Naive B cell (primary cell): ENCODE measurements around the gene BRD1. TPM values are rescaled to one million over a fixed set of nuclear protein-coding genes. Genes with fewer than 3 reads are reported as not detected.
A peak's percentile ranks its signal among the peaks of the same experiment; 100 is the strongest.
"Not testable (repeated sequence)": the region's sequence is repeated elsewhere in the genome, so short reads cannot be mapped to it uniquely, and the experiment has no call there.

Source experiments
- ATAC-seq, 2 donors: fragments of 150-1000 bp; cut with Tn5 transposase; 2 replicates each; pipeline ENCODE4 v1.10.0; 2021; ENCODE audit warnings: low read depth in 2 of 2, mild to moderate bottlenecking in 2 of 2, moderate library complexity in 2 of 2
- DNase-seq: peaks from one replicate; pipeline ENCODE4 v3.0.0; 2022
- H3K27ac Mint-ChIP-seq, 6 donors: one replicate each; pipeline ENCODE4 v1.8.0; 2020 to 2022; ENCODE audit warnings: mild to moderate bottlenecking in 6 of 6, mixed read lengths in 6 of 6, moderate library complexity in 5 of 6, inconsistent platforms in 2 of 6
- H3K27me3 Mint-ChIP-seq, 3 donors: one replicate each; pipeline ENCODE4 v1.8.0; 2021 to 2022; ENCODE audit warnings: mixed read lengths in 3 of 3, mild to moderate bottlenecking in 1 of 3
- H3K36me3 Mint-ChIP-seq, 2 donors: one replicate each; pipeline ENCODE4 v1.8.0; 2020 to 2022; ENCODE audit warnings: mixed read lengths in 2 of 2, inconsistent platforms in 1 of 2, mild to moderate bottlenecking in 1 of 2
- H3K4me1 Mint-ChIP-seq, 3 donors: one replicate each; pipeline ENCODE4 v1.8.0; 2020 to 2022; ENCODE audit warnings: mixed read lengths in 3 of 3, inconsistent platforms in 1 of 3, mild to moderate bottlenecking in 1 of 3, moderate library complexity in 1 of 3
- H3K4me3 Mint-ChIP-seq, 8 donors: one replicate each; pipeline ENCODE4 v1.8.0; 2020 to 2022; ENCODE audit warnings: mild to moderate bottlenecking in 8 of 8, mixed read lengths in 8 of 8, moderate library complexity in 8 of 8, inconsistent platforms in 2 of 8
- H3K9me3 Mint-ChIP-seq, 7 donors: one replicate each; pipeline ENCODE4 v1.8.0; 2020 to 2022; ENCODE audit warnings: mixed read lengths in 7 of 7, mild to moderate bottlenecking in 5 of 7, inconsistent platforms in 2 of 7, moderate library complexity in 1 of 7
- polyA plus RNA-seq, 6 donors: library from polyadenylated mRNA; unstranded; fragments of 300-500 nt; fragmentation: Illumina TruSeq; gene quantifications; one replicate each; pipeline ENCODE4 v1.2.3, GENCODE V29; 2021; ENCODE audit warnings: low read depth in 6 of 6

Gene BRD1
- polyA plus RNA-seq, 6 donors from 2014 or later: 0.23 to 3.0 (median 1.8) TPM

- no peak for DNase-seq
- ATAC-seq: no peak
- H3K27me3 Mint-ChIP-seq: no peaks in the 10 kb centered on the region
- H3K36me3 Mint-ChIP-seq: peaks cover 0 to 8% of the 10 kb centered on the region in 2 donors
- H3K9me3 Mint-ChIP-seq: no peaks in the 10 kb centered on the region
- no peak overlapping the region for H3K4me3 Mint-ChIP-seq
- H3K4me1 Mint-ChIP-seq: peaks cover 15 to 38% (median 16%) of the 10 kb centered on the region in 3 donors
- H3K27ac Mint-ChIP-seq: no peak overlapping the region
These were observed 41.7 kb downstream of the BRD1 start for GRCh38 chr22:49785841-49786471.

- peaks cover 9 to 30% (median 12%) of the 10 kb centered on the region in 3 donors for H3K4me1 Mint-ChIP-seq
- no peak overlapping the region for H3K27ac Mint-ChIP-seq
- H3K36me3 Mint-ChIP-seq: peaks cover 0 to 8% of the 10 kb centered on the region in 2 donors
- ATAC-seq: no peak
- DNase-seq: no peak
- no peaks in the 10 kb centered on the region for H3K9me3 Mint-ChIP-seq
- no peak overlapping the region for H3K4me3 Mint-ChIP-seq
- no peaks in the 10 kb centered on the region for H3K27me3 Mint-ChIP-seq
These were observed 42.6 kb downstream of the BRD1 start for GRCh38 chr22:49785046-49785521.

- Mint-ChIP-seq H3K4me1 (peaks cover 7 to 26% (median 7%) of the 10 kb centered on the region in 3 donors), H3K27me3 (no peaks in the 10 kb centered on the region), H3K9me3 (no peaks in the 10 kb centered on the region), H3K36me3 (peaks cover 0 to 8% of the 10 kb centered on the region in 2 donors), H3K27ac (no peak overlapping the region), H3K4me3 (no peak overlapping the region)
- no peak for DNase-seq
- no peak for ATAC-seq
These were observed 43.1 kb downstream of the BRD1 start for GRCh38 chr22:49784630-49784971.

GRCh38 chr22:49783926-49784629 is 43.6 kb downstream of the BRD1 start:
- DNase-seq (no peak), ATAC-seq (no peak)
- no peaks in the 10 kb centered on the region for H3K27me3 Mint-ChIP-seq
- no peaks in the 10 kb centered on the region for H3K9me3 Mint-ChIP-seq
- H3K4me1 Mint-ChIP-seq: peaks cover 3 to 20% (median 4%) of the 10 kb centered on the region in 3 donors
- no peak overlapping the region for H3K27ac Mint-ChIP-seq
- H3K36me3 Mint-ChIP-seq: peaks cover 0 to 8% of the 10 kb centered on the region in 2 donors
- no peak overlapping the region for H3K4me3 Mint-ChIP-seq

- DNase-seq (no peak), ATAC-seq (no peak)
- H3K36me3 Mint-ChIP-seq: peaks cover 0 to 8% of the 10 kb centered on the region in 2 donors
- H3K9me3 Mint-ChIP-seq: no peaks in the 10 kb centered on the region
- peak overlapping the region in 1 of 6 donors; percentile 58 for H3K27ac Mint-ChIP-seq
- no peaks in the 10 kb centered on the region for H3K27me3 Mint-ChIP-seq
- peaks cover 2 to 15% (median 3%) of the 10 kb centered on the region in 3 donors for H3K4me1 Mint-ChIP-seq
- no peak overlapping the region for H3K4me3 Mint-ChIP-seq
These were observed 44.5 kb downstream of the BRD1 start for GRCh38 chr22:49783036-49783746.

DNA sequence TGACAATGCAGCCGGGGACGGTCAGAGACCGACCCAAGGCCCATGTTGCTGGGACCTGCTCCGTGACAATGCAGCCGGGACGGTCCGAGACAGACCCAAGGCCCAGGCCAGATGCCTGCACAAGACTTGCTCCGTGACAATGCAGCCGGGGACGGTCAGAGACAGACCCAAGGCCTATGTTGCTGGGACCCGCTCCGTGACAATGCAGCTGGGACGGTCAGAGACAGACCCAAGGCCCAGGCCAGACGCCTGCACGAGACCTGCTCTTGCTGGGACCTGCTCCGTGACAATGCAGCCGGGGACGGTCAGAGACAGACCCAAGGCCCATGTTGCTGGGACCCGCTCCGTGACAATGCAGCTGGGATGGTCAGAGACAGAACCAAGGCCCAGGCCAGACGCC is 45.8 kb downstream of the BRD1 start:
- H3K4me3 Mint-ChIP-seq, H3K27ac Mint-ChIP-seq, DNase-seq, H3K9me3 Mint-ChIP-seq, H3K36me3 Mint-ChIP-seq, H3K27me3 Mint-ChIP-seq, ATAC-seq: not testable (repeated sequence)
- H3K4me1 Mint-ChIP-seq: peaks cover 0 to 11% (median 0%) of the 10 kb centered on the region in 3 donors

DNA sequence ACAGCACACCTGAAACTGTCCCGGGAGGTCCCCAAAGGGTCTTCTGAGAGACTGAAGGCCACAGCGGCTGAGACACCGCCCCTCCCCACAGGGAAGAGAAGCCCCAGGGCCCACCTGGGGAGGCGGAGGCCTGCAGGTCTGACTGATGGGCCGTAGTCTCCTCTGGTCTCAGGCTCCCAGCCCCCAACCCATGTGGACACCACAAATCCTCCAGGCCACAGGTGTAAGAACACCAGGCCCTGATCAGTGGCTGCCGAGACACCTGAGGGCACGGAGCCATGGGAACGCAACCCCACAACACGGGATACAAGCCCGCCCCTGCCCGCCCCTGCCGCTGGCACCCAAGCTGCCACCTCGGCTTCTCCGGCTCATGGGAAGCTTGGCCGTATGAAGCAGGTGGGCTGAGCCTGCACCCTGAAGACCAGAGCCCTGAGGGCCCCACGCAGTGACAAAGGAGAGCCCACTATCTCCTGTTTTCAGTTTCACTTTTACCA is 46.3 kb downstream of the BRD1 start:
- Mint-ChIP-seq H3K27ac (no peak overlapping the region), H3K4me1 (peaks cover 0 to 9% (median 0%) of the 10 kb centered on the region in 3 donors), H3K27me3 (no peaks in the 10 kb centered on the region), H3K9me3 (no peaks in the 10 kb centered on the region), H3K36me3 (no peaks in the 10 kb centered on the region), H3K4me3 (no peak overlapping the region)
- DNase-seq (no peak), ATAC-seq (no peak)

DNA sequence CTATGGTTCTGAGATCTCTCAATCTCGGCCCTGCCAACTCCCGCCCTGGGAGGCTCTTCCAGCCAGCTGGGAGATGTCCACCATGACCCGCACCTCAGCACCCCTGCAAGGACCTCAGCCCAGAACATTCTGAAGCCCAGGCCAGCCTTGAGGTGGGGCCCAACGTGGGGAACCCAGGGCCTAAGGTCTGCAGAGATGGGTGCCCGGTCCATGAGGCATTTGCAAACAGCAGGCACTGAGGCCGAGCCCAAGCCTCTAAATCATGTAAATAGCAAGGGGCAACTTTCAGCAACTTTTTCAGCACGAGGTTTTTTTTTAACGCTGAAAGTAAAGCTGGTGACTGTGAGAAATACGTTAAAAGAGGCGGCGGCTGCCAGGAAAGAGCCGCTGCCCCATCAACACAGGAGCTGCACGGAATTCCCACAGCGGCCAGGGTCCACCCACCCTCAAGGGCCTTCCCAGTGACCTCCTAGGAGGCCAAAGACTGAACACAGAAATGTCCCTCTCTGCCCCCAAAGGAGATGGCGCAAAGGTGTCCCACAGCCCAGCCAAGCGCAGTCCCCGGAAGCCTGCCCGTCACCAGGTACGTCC is 46.9 kb downstream of the BRD1 start:
- Mint-ChIP-seq H3K9me3 (no peaks in the 10 kb centered on the region), H3K4me3 (no peak overlapping the region), H3K27ac (no peak overlapping the region), H3K27me3 (no peaks in the 10 kb centered on the region), H3K36me3 (no peaks in the 10 kb centered on the region), H3K4me1 (peaks cover 0 to 5% (median 0%) of the 10 kb centered on the region in 3 donors)
- DNase-seq: no peak
- ATAC-seq: no peak

GRCh38 chr22:49779853-49780697 is 47.6 kb downstream of the BRD1 start:
- H3K27ac Mint-ChIP-seq: no peak overlapping the region
- DNase-seq (no peak), ATAC-seq (no peak)
- peaks cover 0 to 5% (median 0%) of the 10 kb centered on the region in 3 donors for H3K4me1 Mint-ChIP-seq
- H3K27me3 Mint-ChIP-seq: no peaks in the 10 kb centered on the region
- H3K9me3 Mint-ChIP-seq: no peaks in the 10 kb centered on the region
- H3K4me3 Mint-ChIP-seq: no peak overlapping the region
- H3K36me3 Mint-ChIP-seq: peaks cover 0 to 2% of the 10 kb centered on the region in 2 donors

DNA sequence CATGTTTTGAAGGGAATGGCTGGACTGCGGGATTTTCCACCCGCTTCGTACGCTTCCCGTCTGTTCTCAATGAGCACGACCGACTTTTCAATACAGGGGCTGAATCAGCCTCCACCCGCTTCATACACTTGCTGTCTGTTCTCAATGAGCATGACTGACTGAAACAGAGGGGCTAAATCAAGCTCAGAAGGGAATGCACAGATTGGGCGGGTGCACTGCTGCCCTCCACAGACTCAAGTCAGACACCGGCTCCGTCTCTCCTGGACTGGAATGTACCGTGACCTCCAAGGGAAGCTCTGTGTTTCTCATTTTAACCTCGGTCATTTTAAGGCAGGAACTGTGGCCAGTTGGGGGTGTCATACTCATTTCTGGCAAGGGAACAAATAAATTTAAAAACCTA is 48.5 kb downstream of the BRD1 start:
- Mint-ChIP-seq H3K9me3 (no peaks in the 10 kb centered on the region), H3K4me3 (no peak overlapping the region), H3K36me3 (peaks cover 0 to 11% of the 10 kb centered on the region in 2 donors), H3K27me3 (no peaks in the 10 kb centered on the region), H3K4me1 (peaks cover 0 to 5% (median 0%) of the 10 kb centered on the region in 3 donors), H3K27ac (peak overlapping the region in 1 of 6 donors; percentile 50)
- DNase-seq (no peak), ATAC-seq (no peak)

- Mint-ChIP-seq H3K36me3 (peaks cover 8 to 11% of the 10 kb centered on the region in 2 donors), H3K4me1 (peaks cover 0 to 11% (median 8%) of the 10 kb centered on the region in 3 donors), H3K27me3 (no peaks in the 10 kb centered on the region), H3K9me3 (no peaks in the 10 kb centered on the region), H3K4me3 (no peak overlapping the region), H3K27ac (no peak overlapping the region)
- ATAC-seq: no peak
- DNase-seq: no peak
These were observed 50.0 kb downstream of the BRD1 start for GRCh38 chr22:49777569-49778249.

DNA sequence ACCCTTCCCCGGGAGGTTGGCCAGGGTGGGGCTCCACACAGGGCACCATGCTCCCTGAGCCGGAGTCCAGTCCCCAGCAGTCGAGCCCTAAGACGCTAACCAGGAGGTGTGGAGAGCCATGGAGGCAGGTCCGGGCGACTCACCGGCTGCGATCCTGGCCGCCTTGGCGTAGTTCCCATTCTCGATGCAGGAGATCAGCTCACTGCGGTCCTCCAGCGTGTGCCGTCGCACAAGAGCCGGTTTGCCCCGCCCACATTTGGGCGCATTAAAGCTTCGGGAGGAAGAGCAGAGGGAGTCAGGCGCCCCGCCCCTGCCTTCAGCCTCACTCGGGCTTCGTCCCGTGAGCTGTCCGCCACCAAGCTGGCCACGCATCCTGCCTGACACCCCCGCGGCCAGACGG is 50.8 kb downstream of the BRD1 start:
- Mint-ChIP-seq H3K9me3 (no peaks in the 10 kb centered on the region), H3K27me3 (no peaks in the 10 kb centered on the region), H3K4me3 (no peak overlapping the region), H3K27ac (no peak overlapping the region), H3K4me1 (peaks cover 0 to 19% (median 8%) of the 10 kb centered on the region in 3 donors), H3K36me3 (peaks cover 8 to 11% of the 10 kb centered on the region in 2 donors)
- no peak for DNase-seq
- no peak for ATAC-seq
